H1 (cell line): ENCODE measurements around the gene TGOLN2. TPM values are rescaled to one million over a fixed set of nuclear protein-coding genes. Genes with fewer than 3 reads are reported as not detected.

Experiments
- CTCF ChIA-PET: fragments of 300-600 bp; sonication (Branson Sonifier 250); formaldehyde crosslinking; loops from one replicate; lab custom pipeline; 2021; ENCODE audit not compliant: partially characterized antibody; lab: Charles Lee
- POLR2A ChIA-PET: fragments of 300-600 bp; sonication (Branson Sonifier 250); formaldehyde crosslinking; loops from one replicate; lab custom pipeline; 2021; ENCODE audit warnings: inconsistent platforms; ENCODE audit not compliant: partially characterized antibody; lab: Charles Lee
- DNase-seq, 2 experiments: peaks; one replicate each; pipeline versions ENCODE4 v3.0.0 to v3.0.0-alpha.2; 2010 to 2022; ENCODE audit warnings: low spot score in 2 of 2, low read depth in 1 of 2, mixed read lengths in 1 of 2
- FAIRE-seq: peaks from 2 replicates; lab custom pipeline; 2011; peaks lifted over from hg19 to GRCh38; lab: Jason Lieb, UNC
- H2AFZ ChIP-seq: 2 replicates; pipeline ENCODE4 v1.8.1; 2012; ENCODE audit warnings: low read length, inconsistent platforms
- H2AK5ac ChIP-seq: 2 replicates; pipeline ENCODE4 v1.6.1; 2013; ENCODE audit warnings: low read depth, low read length
- H2BK120ac ChIP-seq: replicated peaks from 2 replicates; pipeline ENCODE3; 2013; ENCODE audit warnings: low read depth, low read length, inconsistent platforms
- H2BK12ac ChIP-seq: 2 replicates; pipeline ENCODE4 v1.6.1; 2013; ENCODE audit warnings: low read depth, low read length
- H2BK15ac ChIP-seq: 2 replicates; pipeline ENCODE4 v1.6.1; 2013; ENCODE audit warnings: low read length
- H2BK20ac ChIP-seq: 2 replicates; pipeline ENCODE4 v1.6.1; 2013; ENCODE audit warnings: low read length
- H2BK5ac ChIP-seq: 2 replicates; pipeline ENCODE4 v1.6.1; 2013; ENCODE audit warnings: low read depth, low read length
- H3K14ac ChIP-seq: 2 replicates; pipeline ENCODE4 v1.6.1; 2013; ENCODE audit warnings: inconsistent platforms; ENCODE audit not compliant: insufficient read length
- H3K18ac ChIP-seq: 2 replicates; pipeline ENCODE4 v1.6.1; 2013; ENCODE audit warnings: low read length; ENCODE audit errors: extremely low read depth
- H3K23ac ChIP-seq: 2 replicates; pipeline ENCODE4 v1.6.1; 2013; ENCODE audit warnings: inconsistent platforms; ENCODE audit not compliant: insufficient read length
- H3K23me2 ChIP-seq: 2 replicates; pipeline ENCODE4 v1.6.1; 2013; ENCODE audit warnings: low read depth, low read length
- H3K27ac ChIP-seq: 2 replicates; pipeline ENCODE4 v1.6.1; 2011; ENCODE audit warnings: low read depth, low read length, inconsistent platforms
- H3K27me3 ChIP-seq, 4 experiments: replicated peaks in 1 of 4; 1 replicate in 1 of 4; 2 replicates in 3 of 4; pipeline versions ENCODE4 v1.6.1 to v1.8.1; 2011 to 2013; ENCODE audit warnings: low read length in 3 of 4, mild to moderate bottlenecking in 3 of 4, inconsistent platforms in 2 of 4, mixed read lengths in 2 of 4, moderate library complexity in 1 of 4; ENCODE audit not compliant: control insufficient read depth in 3 of 4, insufficient read depth in 3 of 4; ENCODE audit errors: extremely low read depth in 1 of 4
- H3K36me3 ChIP-seq, 4 experiments: 2 replicates each; pipeline versions ENCODE4 v1.6.1 to v1.8.1; 2011 to 2013; ENCODE audit warnings: mild to moderate bottlenecking in 4 of 4, low read length in 3 of 4, moderate library complexity in 2 of 4, control low read depth in 1 of 4, inconsistent platforms in 1 of 4; ENCODE audit not compliant: insufficient read depth in 4 of 4, control insufficient read depth in 2 of 4
- H3K4ac ChIP-seq: replicated peaks from 2 replicates; pipeline ENCODE3; 2013; ENCODE audit warnings: low read length, low read depth, mixed read lengths, inconsistent platforms; ENCODE audit not compliant: insufficient read length
- H3K4me1 ChIP-seq, 4 experiments: replicated peaks in 1 of 4; 1 replicate in 1 of 4; 2 replicates in 3 of 4; pipeline versions ENCODE4 v1.6.1 to v1.8.1; 2011 to 2013; ENCODE audit warnings: low read length in 3 of 4, inconsistent platforms in 2 of 4, mixed read lengths in 1 of 4; ENCODE audit not compliant: insufficient read depth in 4 of 4, control insufficient read depth in 3 of 4
- H3K4me2 ChIP-seq, 2 experiments: 2 replicates each; pipeline versions ENCODE4 v1.6.1 to v1.8.1; 2011 to 2013; ENCODE audit warnings: low read depth in 2 of 2, low read length in 2 of 2, control low read depth in 1 of 2, inconsistent platforms in 1 of 2, mild to moderate bottlenecking in 1 of 2; ENCODE audit not compliant: insufficient read depth in 1 of 2
- H3K4me3 ChIP-seq, 4 experiments: fragments of 200-600, 300-600 bp in 1 of 4; sonication (generic), shearing (Covaris generic), sonication (Bioruptor Twin) in 1 of 4; 2 replicates each; pipeline versions ENCODE4 v1.5.1 to v1.8.1; 2011 to 2016; ENCODE audit warnings: low read length in 4 of 4, low read depth in 3 of 4, control low read depth in 2 of 4, inconsistent platforms in 2 of 4, mild to moderate bottlenecking in 2 of 4, mixed read lengths in 1 of 4, moderate library complexity in 1 of 4; ENCODE audit not compliant: insufficient read depth in 2 of 4; ENCODE audit errors: extremely low read depth in 1 of 4
- H3K56ac ChIP-seq: replicated peaks from 2 replicates; pipeline ENCODE3; 2013; ENCODE audit warnings: low read depth, mild to moderate bottlenecking, mixed read lengths, low read length, inconsistent platforms; ENCODE audit not compliant: insufficient read length
- H3K79me1 ChIP-seq: 2 replicates; pipeline ENCODE4 v1.6.1; 2013; ENCODE audit warnings: low read depth, low read length, control low read depth
- H3K79me2 ChIP-seq, 2 experiments: 2 replicates each; pipeline versions ENCODE4 v1.6.1 to v1.8.1; 2012 to 2013; ENCODE audit warnings: low read length in 2 of 2, mild to moderate bottlenecking in 2 of 2, inconsistent platforms in 1 of 2; ENCODE audit not compliant: insufficient read depth in 2 of 2, control insufficient read depth in 1 of 2
- H3K9ac ChIP-seq, 4 experiments: replicated peaks in 1 of 4; 1 replicate in 1 of 4; 2 replicates in 3 of 4; pipeline versions ENCODE4 v1.6.1 to v1.8.1; 2011 to 2013; ENCODE audit warnings: low read depth in 3 of 4, low read length in 3 of 4, control low read depth in 2 of 4, mild to moderate bottlenecking in 2 of 4, moderate library complexity in 2 of 4, inconsistent platforms in 1 of 4; ENCODE audit errors: extremely low read depth in 1 of 4
- H3K9me3 ChIP-seq, 2 experiments: 2 replicates each; pipeline versions ENCODE4 v1.6.1 to v1.8.1; 2012 to 2013; ENCODE audit warnings: mild to moderate bottlenecking in 2 of 2, moderate library complexity in 2 of 2, control low read depth in 1 of 2, inconsistent platforms in 1 of 2, low read depth in 1 of 2, low read length in 1 of 2, mixed read lengths in 1 of 2; ENCODE audit not compliant: insufficient read depth in 2 of 2
- H4K20me1 ChIP-seq, 2 experiments: replicated peaks in 1 of 2; 2 replicates each; pipeline versions ENCODE3 to v1.8.1; 2011 to 2013; ENCODE audit warnings: inconsistent platforms in 2 of 2, low read length in 2 of 2, mild to moderate bottlenecking in 1 of 2; ENCODE audit not compliant: insufficient read depth in 2 of 2, control insufficient read depth in 1 of 2
- H4K5ac ChIP-seq: 2 replicates; pipeline ENCODE4 v1.6.1; 2013; ENCODE audit warnings: low read length, low read depth, mixed read lengths, inconsistent platforms; ENCODE audit not compliant: insufficient read length
- H4K8ac ChIP-seq: 2 replicates; pipeline ENCODE4 v1.8.0; 2013; ENCODE audit warnings: mild to moderate bottlenecking, moderate library complexity, low read length, inconsistent platforms; ENCODE audit not compliant: insufficient read depth; ENCODE audit errors: extremely low read depth
- H4K91ac ChIP-seq: replicated peaks from 2 replicates; pipeline ENCODE3; 2013; ENCODE audit warnings: low read length, mixed read lengths, inconsistent platforms; ENCODE audit not compliant: insufficient read length
- ATF2 ChIP-seq: IDR thresholded peaks from 2 replicates; pipeline ENCODE4 v1.6.1; 2012; ENCODE audit warnings: low read length, inconsistent platforms
- FOSL1 ChIP-seq: IDR thresholded peaks from 2 replicates; pipeline ENCODE4 v1.6.1; 2011; ENCODE audit warnings: mild to moderate bottlenecking, low read depth, low read length, moderate library complexity; ENCODE audit not compliant: insufficient read depth
- HDAC6 ChIP-seq: IDR thresholded peaks from one replicate; pipeline ENCODE4 v1.7.1; 2012; ENCODE audit warnings: low read depth, mild to moderate bottlenecking, inconsistent platforms, low read length, moderate library complexity
- POLR2AphosphoS5 ChIP-seq: IDR thresholded peaks from 2 replicates; pipeline ENCODE4 v1.6.1; 2011; ENCODE audit warnings: low read depth, low read length
- YY1 ChIP-seq: IDR thresholded peaks from 2 replicates; pipeline ENCODE4 v1.6.1; 2011; ENCODE audit warnings: low read depth, mild to moderate bottlenecking, low read length
- WGBS, 2 experiments: shearing (Covaris generic) in 1 of 2; methylation state at CpG; one replicate each; pipeline versions ENCODE4 v1.1.6 to v1.1.7; 2013 to 2015; ENCODE audit warnings: low lambda C conversion rate in 2 of 2, mixed read lengths in 2 of 2, inconsistent platforms in 1 of 2, low coverage in 1 of 2, missing lambda C conversion rate in 1 of 2; ENCODE audit not compliant: insufficient replicate concordance in 2 of 2, insufficient coverage in 1 of 2, insufficient read length in 1 of 2; ENCODE audit errors: extremely low coverage in 1 of 2, missing lambda C conversion rate in 1 of 2; 5-methylcytosine and 5-hydroxymethylcytosine counted together
- polyA plus RNA-seq, 7 experiments: library from polyadenylated mRNA; depleted of rRNA in 3 of 7; stranded (reverse) in 5 of 7; unstranded in 2 of 7; fragments of >200 nt in 5 of 7; fragments of 200-250 nt in 2 of 7; gene quantifications; 1 replicate in 5 of 7; 2 replicates in 1 of 7; 4 replicates in 1 of 7; pipeline versions ENCODE4 v1.2.1 to v1.2.3, GENCODE V29; 2011 to 2013; ENCODE audit warnings: missing spikeins in 2 of 7, mixed read lengths in 2 of 7
- total RNA-seq: library from RNA; stranded (reverse); fragmentation: NEBNext Ultra II Directional; extraction: Animal tissue kit (Norgen Biotek cat#: 25700); gene quantifications from 2 replicates; pipeline ENCODE4 v1.2.1, GENCODE V29; 2021

The TGOLN2 gene
- total and polyA plus RNA-seq, 2 of the 8 experiments (the other 6 are each of a cell fraction or from before 2014, with no cell fraction given): 33.9 to 38.9 TPM

GRCh38 chr2:85309699-85310321 is 18.0 kb downstream of the TGOLN2 start:
- no peak overlapping the region for H3K4me3 ChIP-seq
- TF ChIP-seq YY1 (no peak), HDAC6 (no peak), POLR2AphosphoS5 (no peak), ATF2 (no peak), FOSL1 (no peak)
- TF ChIP-seq, all 59 proteins: peak for 0
- H3K36me3 ChIP-seq: peaks cover 15 to 52% (median 34%) of the 10 kb centered on the region in 4 experiments
- WGBS, 2 experiments: 85% methylated on average over 19 of the region's 19 CpGs; no CpG with 5 or more reads in 1 of the 2 experiments
- H4K8ac ChIP-seq: no peak overlapping the region
- POLR2A ChIA-PET: interaction anchor here (0.7 to 2.8 kb wide), 8 partner anchors 8 to 238 kb away, joined by 3 to 20 read pairs (median 6); partner anchors contain the start of genes MAT2A, TCF7L1 and TGOLN2
- no peak overlapping the region for H3K4ac ChIP-seq
- no peak overlapping the region for H2BK15ac ChIP-seq
- no peak overlapping the region for H3K9ac ChIP-seq
- no peak overlapping the region for H3K27ac ChIP-seq
- H3K18ac ChIP-seq: no peak overlapping the region
- H3K56ac ChIP-seq: no peak overlapping the region
- no peak overlapping the region for H4K91ac ChIP-seq
- no peaks in the 10 kb centered on the region for H3K27me3 ChIP-seq
- H3K79me2 ChIP-seq: no peaks in the 10 kb centered on the region
- no peak overlapping the region for H2AFZ ChIP-seq
- CTCF ChIA-PET: interaction anchor here (0.8 to 3.4 kb wide), 5 partner anchors 10 to 384 kb away, joined by 3 to 25 read pairs (median 3); no protein-coding TSS in a partner anchor
- H2BK5ac ChIP-seq: no peak overlapping the region
- no peak overlapping the region for H2BK120ac ChIP-seq
- no peak for FAIRE-seq
- no peak overlapping the region for H3K4me2 ChIP-seq
- H2AK5ac ChIP-seq: no peak overlapping the region
- peaks cover 3% of the 10 kb centered on the region; the same call in 1 of the 2 replicates for H3K79me1 ChIP-seq
- no peak overlapping the region for H2BK20ac ChIP-seq
- no peaks in the 10 kb centered on the region for H3K9me3 ChIP-seq
- no peak for DNase-seq
- H4K20me1 ChIP-seq: peaks cover 1 to 4% of the 10 kb centered on the region in 2 experiments
- no peak overlapping the region for H3K23ac ChIP-seq
- no peaks in the 10 kb centered on the region for H3K23me2 ChIP-seq
- H3K4me1 ChIP-seq: peaks cover 0 to 8% (median 2%) of the 10 kb centered on the region in 4 experiments; a peak in 5 of 7 replicates
- H4K5ac ChIP-seq: no peak overlapping the region
- H2BK12ac ChIP-seq: no peak overlapping the region
- no peak overlapping the region for H3K14ac ChIP-seq
